NOMO-1 (cell line): Measurements from ENCODE around the gene KIAA1143.

Experiments
- DNase-seq, 2 experiments: peaks; one replicate each; lab custom pipeline; 2025; ENCODE audit not compliant: unreplicated experiment in 2 of 2; lab: John Stamatoyannopoulos, UW

KIAA1143 gene

DNA sequence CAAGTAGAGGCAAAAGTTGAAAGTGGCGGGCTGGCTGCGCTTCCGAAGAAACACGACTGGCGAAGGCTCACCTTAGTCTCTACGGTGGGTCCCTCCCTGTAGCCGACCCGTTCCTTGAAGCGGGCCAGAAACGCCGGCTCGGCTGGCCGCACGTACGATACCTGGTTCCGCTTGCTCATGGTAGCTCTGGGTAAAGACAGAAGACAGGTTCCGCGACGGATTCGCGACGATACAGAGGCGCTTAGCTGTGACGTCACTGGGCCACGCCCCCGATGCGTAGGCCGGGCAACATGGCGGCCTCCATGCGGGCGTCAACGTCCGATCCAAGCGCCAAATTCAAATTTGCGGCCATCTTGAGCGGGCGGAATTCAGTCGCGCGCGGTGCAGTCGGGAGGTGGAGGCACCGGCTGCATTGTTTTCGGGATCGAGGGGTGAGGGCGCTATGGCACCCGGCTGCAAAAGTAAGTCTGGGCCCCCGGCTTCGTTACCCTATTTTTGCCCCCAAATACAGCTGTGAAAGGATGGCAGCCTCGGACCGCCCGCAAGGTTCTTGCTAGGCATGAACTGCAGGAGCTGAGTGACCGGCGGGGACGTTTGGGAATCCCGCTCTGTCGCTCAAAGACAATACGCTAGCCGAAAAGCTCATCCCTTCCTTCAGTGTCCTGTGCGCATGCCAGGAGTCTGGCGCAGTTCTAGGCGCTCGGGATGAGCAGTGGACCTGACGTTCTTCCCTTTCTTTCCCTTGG, at the start of gene KIAA1143, which contains the start of gene KIF15:
TSS of gene KIAA1143 (minus strand) at position 196 of the 746 bp plus-strand sequence. CDS start at position 179, 17 bp downstream.
TSS of gene KIF15 (plus strand) at position 371 of the 746 bp plus-strand sequence. CDS start at position 443, 72 bp downstream.
- peak; percentile 92 to 95 for DNase-seq

DNA sequence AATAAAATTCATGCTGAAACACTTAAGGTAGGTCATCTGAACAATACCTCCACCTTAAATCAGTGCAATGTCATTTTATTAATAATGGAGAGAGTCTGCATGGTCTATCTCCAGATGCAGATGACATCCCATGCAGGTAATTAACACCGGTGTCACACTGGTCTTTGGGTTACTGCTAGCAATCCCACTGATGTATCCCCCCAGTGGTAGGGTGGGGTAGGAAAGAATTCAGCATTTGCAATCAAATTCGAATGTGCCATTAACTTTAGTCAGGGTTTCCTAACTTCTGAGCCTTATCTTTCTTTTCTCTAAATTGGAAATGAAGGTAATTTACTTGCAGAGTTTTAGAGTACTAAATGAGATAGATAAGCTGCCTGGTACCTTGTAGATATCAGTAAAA, 44.5 kb upstream of the KIAA1143 start:
- DNase-seq = no peak

DNA sequence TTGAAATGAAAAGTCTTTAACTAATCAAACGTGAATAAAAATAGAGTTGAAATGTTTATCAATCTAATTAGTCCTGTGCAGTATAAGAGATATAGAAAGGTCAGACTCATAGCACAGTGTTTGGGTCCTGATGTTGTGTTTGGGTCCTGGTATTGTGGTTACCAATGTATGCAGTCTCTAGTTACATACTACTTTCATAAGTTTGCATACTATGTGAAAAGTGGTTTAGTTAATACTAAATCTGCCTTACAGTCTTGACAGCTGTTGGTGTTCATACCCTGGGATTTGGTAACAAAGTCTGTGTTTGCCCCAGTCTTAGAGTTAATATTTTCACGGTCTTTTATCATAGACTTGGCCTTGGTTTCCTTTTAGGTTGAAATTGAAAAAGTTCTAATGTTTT, 41.9 kb upstream of the KIAA1143 start:
- DNase-seq = no peak

- peak; percentile 31 to 78 for DNase-seq
Observed at GRCh38 chr3:44802011-44802410, 40.6 kb upstream of the KIAA1143 start.

GRCh38 chr3:44795197-44795596, 33.8 kb upstream of the KIAA1143 start:
- no peak for DNase-seq

DNA sequence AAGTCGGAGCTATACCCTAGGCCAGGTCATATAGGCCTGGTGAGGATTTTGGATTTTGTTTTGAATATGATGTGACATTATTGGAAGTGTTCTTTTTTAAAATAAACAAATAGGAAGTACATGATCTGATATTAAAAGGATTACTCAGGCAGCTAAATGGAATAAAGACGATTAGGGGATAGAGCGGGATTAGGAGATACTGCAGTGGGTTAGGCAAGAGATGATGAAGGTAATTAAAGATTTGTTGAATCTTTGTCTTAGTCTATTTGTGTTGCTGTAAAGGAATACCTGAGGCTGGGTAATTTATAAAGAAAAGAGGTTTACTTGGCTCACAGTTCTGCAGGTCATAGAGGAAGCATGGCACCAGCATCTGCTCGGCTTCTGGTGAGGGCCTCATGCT, 21.5 kb upstream of the KIAA1143 start:
- DNase-seq = no peak

GRCh38 chr3:44772099-44772442, 10.7 kb upstream of the KIAA1143 start:
- no peak for DNase-seq

GRCh38 chr3:44771424-44772098, 10.1 kb upstream of the KIAA1143 start:
- no peak for DNase-seq

GRCh38 chr3:44764248-44764647, 2.8 kb upstream of the KIAA1143 start:
- no peak for DNase-seq

- DNase-seq = no peak
Observed at GRCh38 chr3:44762690-44763089, 1.3 kb upstream of the KIAA1143 start.

GRCh38 chr3:44762170-44762677, 805 bp upstream of the KIAA1143 start:
- DNase-seq = peak in 1 of 2 experiments; percentile 37

- peak in 1 of 2 experiments; percentile 7 for DNase-seq
Observed at GRCh38 chr3:44761101-44761423, 357 bp downstream of the KIAA1143 start.

DNA sequence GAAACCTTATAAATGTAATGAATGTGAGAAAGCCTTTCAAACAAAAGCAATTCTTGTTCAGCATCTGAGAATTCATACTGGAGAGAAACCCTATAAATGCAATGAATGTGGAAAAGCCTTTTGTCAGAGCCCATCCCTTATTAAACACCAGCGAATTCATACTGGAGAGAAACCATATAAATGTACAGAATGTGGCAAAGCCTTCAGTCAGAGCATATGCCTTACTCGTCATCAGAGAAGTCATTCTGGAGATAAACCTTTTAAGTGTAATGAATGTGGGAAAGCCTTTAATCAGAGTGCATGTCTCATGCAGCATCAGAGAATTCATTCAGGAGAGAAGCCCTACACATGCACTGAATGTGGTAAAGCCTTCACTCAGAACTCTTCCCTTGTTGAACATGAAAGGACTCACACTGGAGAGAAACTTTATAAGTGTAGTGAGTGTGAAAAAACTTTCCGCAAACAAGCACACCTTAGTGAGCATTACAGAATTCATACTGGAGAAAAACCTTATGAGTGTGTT, 26.7 kb downstream of the KIAA1143 start:
- no peak for DNase-seq

GRCh38 chr3:44729384-44729910, 32.0 kb downstream of the KIAA1143 start, which contains the start of gene ZNF501:
Gene ZNF501 (plus strand): TSS chr3:44729635. CDS start chr3:44734422, 4,787 bp downstream.
- peak; percentile 45 to 57 for DNase-seq

GRCh38 chr3:44722103-44722401, 39.4 kb downstream of the KIAA1143 start:
- DNase-seq = no peak

GRCh38 chr3:44721231-44722102, 40.0 kb downstream of the KIAA1143 start:
- no peak for DNase-seq

GRCh38 chr3:44712455-44713075, 48.9 kb downstream of the KIAA1143 start, which contains the start of gene ZNF502:
Gene ZNF502 (plus strand): TSS chr3:44712660. CDS start chr3:44720262, 7,602 bp downstream.
- no peak for DNase-seq
